ENCODE data around the gene ABHD16B. TPM values are rescaled to one million over a fixed set of nuclear protein-coding genes. Genes with fewer than 3 reads are reported as not detected.

Gene ABHD16B
- total and polyA plus RNA-seq, 7 experiments from 2014 or later: 0.24 to 1.1 (median 0.65) TPM; not detected in 4

DNA sequence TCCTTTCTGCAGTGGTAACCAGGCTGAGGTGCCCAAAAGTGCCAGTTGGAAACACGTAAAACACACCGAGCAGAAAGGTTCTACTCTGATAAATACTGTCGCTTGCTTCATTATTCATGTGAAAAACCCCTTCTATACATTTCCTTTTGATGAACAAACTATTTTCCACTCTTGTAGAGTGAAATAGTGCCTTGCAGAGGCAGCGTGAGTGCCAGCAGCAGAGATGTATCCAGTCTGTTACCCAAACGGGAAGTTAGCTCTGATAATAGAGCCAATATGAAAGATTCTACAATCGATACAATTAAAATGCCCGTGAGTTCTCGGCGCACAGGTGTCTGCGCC lies 31.7 kb upstream of the ABHD16B start:
- intact Hi-C loops (cut with micrococcal nuclease): loop anchor here in 1 of 2 donors (5.0 kb wide), 1 partner anchor 33 kb away; the partner anchor contains the start of gene ABHD16B
- H3K4me1 ChIP-seq (ENCODE audit: control insufficient read depth in 2 of 2, insufficient read depth in 2 of 2, low read length in 2 of 2): peaks cover 4 to 10% of the 10 kb centered on the region in 2 donors
- no peak overlapping the region for H3K27ac ChIP-seq (ENCODE audit: low read depth, low read length)
- DNase-seq (peak in 1 of 9 donors; percentile 17), ATAC-seq (no peak)
- peaks cover 30 to 56% (median 35%) of the 10 kb centered on the region in 5 donors for H3K27me3 Mint-ChIP-seq
- peaks cover 0 to 4% (median 0%) of the 10 kb centered on the region in 11 donors for H3K9me3 Mint-ChIP-seq
- POLR2A ChIA-PET: no interaction called here
- H3K4me3 ChIP-seq (ENCODE audit: low read length): peak overlapping the region; percentile 40
- no peaks in the 10 kb centered on the region for H3K9me3 ChIP-seq (ENCODE audit: control insufficient read depth in 2 of 3, low read length in 3 of 3)
- peaks cover 4 to 24% of the 10 kb centered on the region in 2 donors for H3K27me3 ChIP-seq (ENCODE audit: control insufficient read depth in 2 of 2, insufficient read depth in 2 of 2, low read length in 2 of 2)
- H3K27ac Mint-ChIP-seq: peak overlapping the region in 4 of 9 donors; percentile 6 to 77 (median 75)
- CTCF ChIA-PET: no interaction called here
- peaks cover 0 to 5% (median 0%) of the 10 kb centered on the region in 5 donors for H3K36me3 Mint-ChIP-seq
- no peaks in the 10 kb centered on the region for H3K36me3 ChIP-seq (ENCODE audit: control insufficient read depth in 2 of 3, insufficient read depth in 3 of 3, low read length in 3 of 3)
- peaks cover 9 to 12% (median 10%) of the 10 kb centered on the region in 7 donors for H3K4me1 Mint-ChIP-seq
- peak overlapping the region; percentile 65 to 97 (median 86) for H3K4me3 Mint-ChIP-seq

DNA sequence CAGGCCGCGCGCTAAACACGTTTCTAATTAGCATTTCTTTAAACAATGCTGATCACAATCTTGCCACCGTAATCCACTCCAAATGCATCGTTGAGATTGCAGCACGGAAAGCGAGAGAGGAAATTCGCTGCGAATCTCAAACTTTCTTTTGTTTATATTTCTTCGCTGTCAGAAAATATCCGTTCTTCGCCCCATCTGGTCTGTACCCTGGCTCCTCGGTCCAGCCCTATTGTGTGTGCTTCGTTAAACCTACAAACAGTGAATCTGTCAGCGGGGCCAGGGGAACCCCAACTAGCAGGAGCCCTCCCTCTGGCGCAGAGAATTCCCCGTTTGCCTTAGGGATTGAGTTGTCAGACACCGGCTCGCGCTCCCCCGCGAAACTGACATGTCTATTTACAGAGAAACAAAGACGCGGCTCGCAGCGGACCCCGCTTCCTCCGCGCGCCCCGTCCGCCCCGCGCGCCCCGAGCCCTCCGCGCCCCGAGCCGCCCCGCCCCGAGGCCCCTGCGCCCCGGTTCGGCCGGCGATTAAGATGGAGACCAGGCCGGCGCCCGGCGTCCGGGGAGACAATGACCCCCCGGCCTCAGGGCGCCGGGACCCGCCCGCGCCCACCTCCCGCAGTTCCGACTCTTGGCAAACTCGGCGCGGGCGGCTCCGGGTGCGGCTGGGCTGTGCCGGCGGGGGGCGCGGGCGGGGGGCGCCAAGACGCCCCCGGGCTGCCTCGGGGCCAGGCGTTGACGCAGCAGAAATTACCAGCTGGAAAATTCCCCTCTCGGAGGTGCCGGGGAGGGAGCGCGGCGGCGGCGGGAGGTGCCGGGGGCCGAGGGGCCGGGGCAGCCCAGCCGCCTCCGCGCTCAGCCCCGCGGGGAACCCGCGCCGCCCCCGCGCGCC lies 31.1 kb upstream of the ABHD16B start:
- H3K36me3 ChIP-seq (ENCODE audit: control insufficient read depth in 2 of 3, insufficient read depth in 3 of 3, low read length in 3 of 3): no peaks in the 10 kb centered on the region
- peak overlapping the region in 4 of 9 donors; percentile 6 to 77 (median 75) for H3K27ac Mint-ChIP-seq

DNA sequence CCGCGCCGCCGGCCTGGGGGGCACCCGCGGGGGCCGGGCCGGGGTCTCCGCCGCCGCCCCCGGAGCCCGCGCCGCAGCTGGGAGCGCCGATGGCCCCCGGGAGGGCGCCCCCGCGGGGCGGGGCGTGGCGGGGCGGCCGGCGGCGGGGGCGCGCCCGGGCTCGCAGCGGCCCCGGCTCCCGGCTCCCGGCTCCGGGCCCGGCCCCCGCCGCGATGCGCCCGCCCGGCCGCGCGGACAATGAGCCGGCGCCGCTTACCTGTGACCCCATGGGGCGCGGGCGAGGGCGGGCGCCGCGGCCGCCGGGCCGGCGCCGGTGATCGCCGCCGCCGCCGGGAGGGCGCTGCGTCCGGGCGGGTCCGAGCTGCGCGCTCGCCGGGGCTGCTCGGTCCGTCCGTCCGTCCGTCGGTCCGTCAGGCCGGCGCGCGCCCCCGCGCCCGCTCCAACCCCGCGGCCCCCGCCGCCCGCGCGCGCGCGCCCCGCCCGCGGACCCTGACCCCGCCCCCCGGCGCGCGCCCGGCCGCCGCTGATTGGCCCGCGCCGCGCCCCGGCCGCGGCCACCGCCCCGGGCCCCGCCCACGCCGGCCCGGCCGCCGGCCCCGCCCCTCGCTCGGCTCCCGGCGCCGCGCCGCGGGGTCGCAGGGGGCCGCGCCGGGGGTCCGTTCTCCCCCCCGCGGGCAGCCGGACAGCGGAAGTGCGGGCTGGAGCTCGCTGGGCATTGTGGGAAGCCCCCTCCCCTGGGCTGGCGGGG lies 30.3 kb upstream of the ABHD16B start, which contains the start of gene ZBTB46:
ZBTB46 (minus strand) TSS at position 424 of the 748 bp plus-strand sequence. CDS start 40,507 bp downstream, outside the sequence.
- H3K4me1 Mint-ChIP-seq: peaks cover 9 to 12% (median 10%) of the 10 kb centered on the region in 7 donors

More for the DNA sequence above, 31.1 kb upstream of the ABHD16B start:
- intact Hi-C loops (cut with micrococcal nuclease): loop anchor here (2.0 to 5.0 kb wide), 2 partner anchors 32 to 33 kb away; partner anchors contain the start of gene ABHD16B (in 1 of the 2)
- Mint-ChIP-seq H3K27me3 (peaks cover 30 to 56% (median 35%) of the 10 kb centered on the region in 5 donors), H3K9me3 (peaks cover 0 to 4% (median 0%) of the 10 kb centered on the region in 11 donors), H3K4me3 (peak overlapping the region; percentile 65 to 97 (median 86)), H3K4me1 (peaks cover 9 to 12% (median 10%) of the 10 kb centered on the region in 7 donors), H3K36me3 (peaks cover 0 to 5% (median 0%) of the 10 kb centered on the region in 5 donors)
- Histone ChIP-seq H3K27me3 (ENCODE audit: control insufficient read depth in 2 of 2, insufficient read depth in 2 of 2, low read length in 2 of 2) (peaks cover 4 to 24% of the 10 kb centered on the region in 2 donors), H3K4me3 (ENCODE audit: low read length) (peak overlapping the region; percentile 40), H3K4me1 (ENCODE audit: control insufficient read depth in 2 of 2, insufficient read depth in 2 of 2, low read length in 2 of 2) (peaks cover 4 to 10% of the 10 kb centered on the region in 2 donors), H3K9me3 (ENCODE audit: control insufficient read depth in 2 of 3, low read length in 3 of 3) (no peaks in the 10 kb centered on the region), H3K27ac (ENCODE audit: low read depth, low read length) (no peak overlapping the region)
- DNase-seq (peak in 3 of 9 donors; percentile 17 to 43 (median 22)), ATAC-seq (peak; percentile 3)
- ChIA-PET CTCF (no interaction called here), POLR2A (no interaction called here)

GRCh38 chr20:63831646-63831992 lies 29.7 kb upstream of the ABHD16B start:
- Mint-ChIP-seq H3K4me1 (peaks cover 9 to 12% (median 10%) of the 10 kb centered on the region in 7 donors), H3K9me3 (peaks cover 0 to 4% (median 0%) of the 10 kb centered on the region in 11 donors), H3K27me3 (peaks cover 20 to 47% (median 25%) of the 10 kb centered on the region in 5 donors), H3K36me3 (peaks cover 0 to 5% (median 0%) of the 10 kb centered on the region in 5 donors), H3K27ac (no peak overlapping the region), H3K4me3 (no peak overlapping the region)
- no peak overlapping the region for H3K27ac ChIP-seq (ENCODE audit: low read depth, low read length)
- CTCF ChIA-PET: no interaction called here
- DNase-seq (no peak), ATAC-seq (no peak)
- peaks cover 4 to 10% of the 10 kb centered on the region in 2 donors for H3K4me1 ChIP-seq (ENCODE audit: control insufficient read depth in 2 of 2, insufficient read depth in 2 of 2, low read length in 2 of 2)
- no peaks in the 10 kb centered on the region for H3K9me3 ChIP-seq (ENCODE audit: control insufficient read depth in 2 of 3, low read length in 3 of 3)
- no peak overlapping the region for H3K4me3 ChIP-seq (ENCODE audit: low read length)
- intact Hi-C loops (cut with micrococcal nuclease): loop anchor here in 1 of 2 donors (2.0 kb wide), 1 partner anchor 31 kb away; no protein-coding TSS in a partner anchor
- POLR2A ChIA-PET: no interaction called here
- H3K36me3 ChIP-seq (ENCODE audit: control insufficient read depth in 2 of 3, insufficient read depth in 3 of 3, low read length in 3 of 3): no peaks in the 10 kb centered on the region
- peaks cover 4 to 24% of the 10 kb centered on the region in 2 donors for H3K27me3 ChIP-seq (ENCODE audit: control insufficient read depth in 2 of 2, insufficient read depth in 2 of 2, low read length in 2 of 2)

More for the DNA sequence above, 30.3 kb upstream of the ABHD16B start, which contains the start of gene ZBTB46:
- Histone ChIP-seq H3K27me3 (ENCODE audit: control insufficient read depth in 2 of 2, insufficient read depth in 2 of 2, low read length in 2 of 2) (peaks cover 4 to 24% of the 10 kb centered on the region in 2 donors), H3K27ac (ENCODE audit: low read depth, low read length) (no peak within 1 kb of the TSS), H3K36me3 (ENCODE audit: control insufficient read depth in 2 of 3, insufficient read depth in 3 of 3, low read length in 3 of 3) (no peaks in the 10 kb centered on the region), H3K9me3 (ENCODE audit: control insufficient read depth in 2 of 3, low read length in 3 of 3) (no peaks in the 10 kb centered on the region), H3K4me3 (ENCODE audit: low read length) (peak within 1 kb of the TSS; percentile 40), H3K4me1 (ENCODE audit: control insufficient read depth in 2 of 2, insufficient read depth in 2 of 2, low read length in 2 of 2) (peaks cover 4 to 10% of the 10 kb centered on the region in 2 donors)
- peaks cover 0 to 5% (median 0%) of the 10 kb centered on the region in 5 donors for H3K36me3 Mint-ChIP-seq
- H3K27ac Mint-ChIP-seq: peak within 1 kb of the TSS in 3 of 9 donors; percentile 6 to 77 (median 75)
- CTCF ChIA-PET: no interaction called here
- H3K27me3 Mint-ChIP-seq: peaks cover 23 to 49% (median 27%) of the 10 kb centered on the region in 5 donors
- H3K9me3 Mint-ChIP-seq: peaks cover 0 to 4% (median 0%) of the 10 kb centered on the region in 11 donors
- POLR2A ChIA-PET: no interaction called here
- ATAC-seq (peak; percentile 82), DNase-seq (peak in 1 of 9 donors; percentile 72)
- peak within 1 kb of the TSS; percentile 65 to 97 (median 86) for H3K4me3 Mint-ChIP-seq
- intact Hi-C loops (cut with micrococcal nuclease): loop anchor here in 1 of 2 donors (2.0 kb wide), 1 partner anchor 32 kb away; no protein-coding TSS in a partner anchor

- CTCF ChIA-PET: no interaction called here
- intact Hi-C loops (cut with micrococcal nuclease): loop anchor here in 1 of 2 donors (2.0 kb wide), 1 partner anchor 31 kb away; no protein-coding TSS in a partner anchor
- Histone ChIP-seq H3K9me3 (ENCODE audit: control insufficient read depth in 2 of 3, low read length in 3 of 3) (no peaks in the 10 kb centered on the region), H3K4me3 (ENCODE audit: low read length) (no peak overlapping the region), H3K4me1 (ENCODE audit: control insufficient read depth in 2 of 2, insufficient read depth in 2 of 2, low read length in 2 of 2) (peaks cover 4 to 10% of the 10 kb centered on the region in 2 donors), H3K27ac (ENCODE audit: low read depth, low read length) (no peak overlapping the region), H3K27me3 (ENCODE audit: control insufficient read depth in 2 of 2, insufficient read depth in 2 of 2, low read length in 2 of 2) (peaks cover 4 to 24% of the 10 kb centered on the region in 2 donors), H3K36me3 (ENCODE audit: control insufficient read depth in 2 of 3, insufficient read depth in 3 of 3, low read length in 3 of 3) (no peaks in the 10 kb centered on the region)
- H3K4me1 Mint-ChIP-seq: peaks cover 9 to 12% (median 10%) of the 10 kb centered on the region in 7 donors
- peak overlapping the region in 3 of 10 donors; percentile 9 to 75 (median 34) for H3K4me3 Mint-ChIP-seq
- peaks cover 0 to 4% (median 0%) of the 10 kb centered on the region in 11 donors for H3K9me3 Mint-ChIP-seq
- no peak for DNase-seq
- peaks cover 20 to 44% (median 25%) of the 10 kb centered on the region in 5 donors for H3K27me3 Mint-ChIP-seq
- peak; percentile 24 for ATAC-seq
- POLR2A ChIA-PET: no interaction called here
- H3K27ac Mint-ChIP-seq: no peak overlapping the region
- peaks cover 0 to 5% (median 0%) of the 10 kb centered on the region in 5 donors for H3K36me3 Mint-ChIP-seq
Observed at GRCh38 chr20:63831993-63832686, 29.2 kb upstream of the ABHD16B start.
